Neural cell (in vitro differentiated cells): ENCODE results near the gene SPARCL1. TPM values are rescaled to one million over a fixed set of nuclear protein-coding genes. Genes with fewer than 3 reads are reported as not detected.

Experiments
- H2AFZ ChIP-seq: fragments of 200-600, 300-800 bp; sonication (generic), shearing (Covaris generic); 2 replicates; pipeline ENCODE4 v1.6.0; 2014; ENCODE audit warnings: low read depth, mild to moderate bottlenecking, antibody characterized with exemption, low read length, moderate library complexity
- H3F3A ChIP-seq: fragments of 200-600 bp; shearing (Covaris generic); 2 replicates; pipeline ENCODE4 v1.6.1; 2016; ENCODE audit warnings: mild to moderate bottlenecking, moderate library complexity, mixed read lengths, antibody characterized with exemption, low read length; ENCODE audit not compliant: insufficient read depth, poor library complexity, severe bottlenecking
- H3K27ac ChIP-seq: fragments of 200-600, 300-800 bp; sonication (generic), shearing (Covaris generic); 2 replicates; pipeline ENCODE4 v1.5.1; 2014; ENCODE audit warnings: mild to moderate bottlenecking, low read length, moderate library complexity
- H3K27me3 ChIP-seq: fragments of 300-800, 200-600 bp; sonication (generic), shearing (Covaris generic); 2 replicates; pipeline ENCODE4 v1.6.0; 2014; ENCODE audit warnings: mild to moderate bottlenecking, low read depth, low read length, moderate library complexity; ENCODE audit not compliant: insufficient read depth
- H3K36me3 ChIP-seq: fragments of 300-800, 200-600 bp; sonication (generic), shearing (Covaris generic); 2 replicates; pipeline ENCODE4 v1.5.1; 2014; ENCODE audit warnings: mild to moderate bottlenecking, antibody characterized with exemption, low read length, moderate library complexity; ENCODE audit not compliant: insufficient read depth
- H3K4me2 ChIP-seq: fragments of 300-800, 200-600 bp; sonication (generic), shearing (Covaris generic); 2 replicates; pipeline ENCODE4 v1.6.0; 2014; ENCODE audit warnings: mild to moderate bottlenecking, low read length
- H3K4me3 ChIP-seq: fragments of 300-800, 200-600 bp; sonication (generic), shearing (Covaris generic); 2 replicates; pipeline ENCODE4 v1.5.1; 2014; ENCODE audit warnings: mild to moderate bottlenecking, low read length, moderate library complexity
- H3K79me2 ChIP-seq: fragments of 200-600 bp; shearing (Covaris generic); replicated peaks from 2 replicates; pipeline ENCODE4 v1.6.0; 2014; ENCODE audit warnings: mild to moderate bottlenecking, low read length, moderate library complexity; ENCODE audit not compliant: insufficient read depth
- H3K9ac ChIP-seq: fragments of 300-800, 200-600 bp; sonication (generic), shearing (Covaris generic); 2 replicates; pipeline ENCODE4 v1.6.1; 2016; ENCODE audit warnings: mild to moderate bottlenecking, low read length, mixed read lengths
- H3K9me2 ChIP-seq: fragments of 200-600 bp; shearing (Covaris generic); 2 replicates; pipeline ENCODE4 v1.6.1; 2016; ENCODE audit warnings: mild to moderate bottlenecking, low read length, mixed read lengths; ENCODE audit not compliant: insufficient read depth
- H3K9me3 ChIP-seq: fragments of 200-600, 300-800 bp; sonication (generic), shearing (Covaris generic); 2 replicates; pipeline ENCODE4 v1.6.1; 2016; ENCODE audit warnings: mild to moderate bottlenecking, mixed run types, low read length, moderate library complexity, mixed read lengths
- H4K20me1 ChIP-seq: fragments of 200-600 bp; shearing (Covaris generic); 2 replicates; pipeline ENCODE4 v1.6.1; 2016; ENCODE audit warnings: mild to moderate bottlenecking, mixed run types; ENCODE audit not compliant: insufficient read depth
- CTCF ChIP-seq: fragments of 450-650 bp; IDR thresholded peaks from 2 replicates; pipeline ENCODE4 v1.5.1; 2014; ENCODE audit warnings: antibody characterized with exemption, mild to moderate bottlenecking, moderate library complexity; ENCODE audit not compliant: poor library complexity, severe bottlenecking
- EP300 ChIP-seq: fragments of 450-650 bp; conservative IDR thresholded peaks from 2 replicates; pipeline ENCODE4 v1.6.1; 2014; ENCODE audit warnings: antibody characterized with exemption, mild to moderate bottlenecking, moderate library complexity; ENCODE audit not compliant: poor library complexity, severe bottlenecking
- EZH2 ChIP-seq: fragments of 200-600, 300-800 bp; shearing (Covaris generic), sonication (generic); IDR thresholded peaks from 2 replicates; pipeline ENCODE4 v1.6.1; 2014; ENCODE audit warnings: antibody characterized with exemption, low read length, borderline replicate concordance, mild to moderate bottlenecking; ENCODE audit not compliant: insufficient read depth, poor library complexity, severe bottlenecking
- MXI1 ChIP-seq: fragments of 450-650 bp; conservative IDR thresholded peaks from 2 replicates; pipeline ENCODE4 v1.6.1; 2014; ENCODE audit warnings: antibody characterized with exemption, mild to moderate bottlenecking; ENCODE audit not compliant: poor library complexity, severe bottlenecking
- POLR2AphosphoS5 ChIP-seq: IDR thresholded peaks from 2 replicates; pipeline ENCODE4 v1.6.1; 2012
- RAD21 ChIP-seq: fragments of 450-650 bp; conservative IDR thresholded peaks from 2 replicates; pipeline ENCODE4 v1.6.1; 2014; ENCODE audit warnings: antibody characterized with exemption, mild to moderate bottlenecking, moderate library complexity
- REST ChIP-seq: IDR thresholded peaks from 2 replicates; pipeline ENCODE4 v1.6.1; 2012; ENCODE audit warnings: borderline replicate concordance
- SMC3 ChIP-seq: fragments of 450-650 bp; conservative IDR thresholded peaks from 2 replicates; pipeline ENCODE4 v1.6.1; 2014; ENCODE audit warnings: antibody characterized with exemption, mild to moderate bottlenecking, moderate library complexity; ENCODE audit not compliant: poor library complexity
- TAF1 ChIP-seq: IDR thresholded peaks from 2 replicates; pipeline ENCODE4 v1.6.1; 2012; ENCODE audit warnings: low read depth
- polyA plus RNA-seq: library from polyadenylated mRNA; depleted of rRNA; stranded (reverse); fragments of >200 nt; gene quantifications from 2 replicates; pipeline ENCODE4 v1.2.3, GENCODE V29; 2014

The SPARCL1 gene
- polyA plus RNA-seq, 1 donor from 2014 or later = 0.89 TPM

- Histone ChIP-seq H4K20me1 (no peaks in the 10 kb centered on the region), H2AFZ (no peak overlapping the region), H3K4me3 (no peak overlapping the region), H3F3A (no peaks in the 10 kb centered on the region), H3K9ac (no peak overlapping the region), H3K4me2 (no peak overlapping the region), H3K9me2 (no peaks in the 10 kb centered on the region), H3K79me2 (no peaks in the 10 kb centered on the region), H3K27me3 (no peaks in the 10 kb centered on the region), H3K9me3 (no peaks in the 10 kb centered on the region), H3K27ac (no peak overlapping the region), H3K36me3 (no peaks in the 10 kb centered on the region)
- TF ChIP-seq MXI1 (no peak), SMC3 (peak; percentile 80), RAD21 (peak; percentile 69), CTCF (peak; percentile 68), REST (no peak), EZH2 (no peak)
Measured at GRCh38 chr4:87465739-87466366, 63.3 kb downstream of the SPARCL1 start.

GRCh38 chr4:87462102-87462501 lies 67.1 kb downstream of the SPARCL1 start:
- TF ChIP-seq EP300 (no peak), POLR2AphosphoS5 (no peak), TAF1 (no peak), MXI1 (no peak), REST (no peak), CTCF (no peak), RAD21 (no peak), EZH2 (no peak)
- Histone ChIP-seq H3K4me3 (no peak overlapping the region), H3K27me3 (no peaks in the 10 kb centered on the region)

More at GRCh38 chr4:87462102-87462501, 67.1 kb downstream of the SPARCL1 start:
- Histone ChIP-seq H3K9me3 (no peaks in the 10 kb centered on the region), H3K9me2 (no peaks in the 10 kb centered on the region), H3K9ac (no peak overlapping the region), H2AFZ (no peak overlapping the region), H3K36me3 (no peaks in the 10 kb centered on the region), H3K27ac (no peak overlapping the region), H3K79me2 (no peaks in the 10 kb centered on the region), H3K4me2 (no peak overlapping the region), H4K20me1 (no peaks in the 10 kb centered on the region), H3F3A (no peaks in the 10 kb centered on the region)
